Left kidney (tissue), 2 donors: ENCODE data around the gene RFNG. TPM values are rescaled to one million over a fixed set of nuclear protein-coding genes. Genes with fewer than 3 reads are reported as not detected.

Source experiments
- DNase-seq: peaks from one replicate; pipeline ENCODE4 v3.0.0-alpha.2; 2013
- polyA plus RNA-seq: library from polyadenylated mRNA; unstranded; fragments of 120-200 nt; gene quantifications from one replicate; pipeline ENCODE4 v1.2.1, GENCODE V29; 2013; ENCODE audit not compliant: insufficient read length

The RFNG gene
- polyA plus RNA-seq, 1 donor, result 37.3 TPM

DNA sequence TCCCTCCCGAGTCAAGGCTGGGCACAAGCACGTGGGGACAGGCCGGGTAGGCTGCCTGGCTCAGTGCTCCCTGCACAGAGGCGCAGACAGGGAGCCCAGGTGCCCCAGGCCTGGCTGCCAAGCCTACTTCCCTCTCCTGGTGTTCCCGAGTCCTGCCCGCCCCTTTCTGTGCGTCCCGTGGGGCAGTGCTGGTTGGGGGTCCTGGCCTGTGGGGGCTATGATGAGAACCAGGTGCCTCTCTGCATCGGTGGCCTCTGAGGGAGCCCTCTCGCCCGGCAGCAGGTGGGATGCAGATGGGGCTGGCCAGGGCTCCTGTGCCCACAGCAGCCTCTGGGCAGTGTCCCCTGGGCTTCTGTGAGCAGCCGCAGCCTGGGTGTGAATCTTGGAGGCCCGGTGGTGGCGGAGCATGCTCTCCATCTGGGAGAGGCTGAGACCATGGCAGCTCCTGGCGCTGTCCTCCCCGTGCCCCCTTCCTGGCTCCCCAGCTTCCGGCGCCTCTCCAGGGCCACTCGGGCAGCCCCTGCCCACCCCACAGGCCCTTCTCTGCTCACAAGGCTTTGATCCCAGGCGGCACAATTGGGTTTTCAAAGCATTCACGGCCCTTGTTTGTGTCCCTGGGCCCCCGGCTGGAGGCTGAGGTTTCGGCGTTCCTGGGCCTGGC is 36.2 kb downstream of the RFNG start:
- no peak for DNase-seq

DNA sequence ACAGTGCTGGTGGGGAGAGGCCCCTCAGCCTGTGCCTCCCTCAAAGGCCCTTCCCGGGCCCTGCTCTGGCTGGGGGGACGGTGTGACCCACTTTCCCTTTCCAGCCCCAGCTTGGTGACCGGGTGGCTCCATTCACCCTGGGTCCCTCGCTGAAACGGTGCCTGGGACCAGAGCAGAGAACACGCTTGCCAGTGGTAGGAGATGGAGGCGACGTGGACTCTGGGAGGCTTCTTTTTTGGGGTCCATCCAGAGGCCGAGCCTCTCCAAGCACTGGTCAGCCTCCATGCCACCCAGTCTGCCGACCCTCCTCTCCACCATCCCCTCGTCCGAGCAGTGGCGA is 36.7 kb downstream of the RFNG start:
- DNase-seq, result no peak

DNA sequence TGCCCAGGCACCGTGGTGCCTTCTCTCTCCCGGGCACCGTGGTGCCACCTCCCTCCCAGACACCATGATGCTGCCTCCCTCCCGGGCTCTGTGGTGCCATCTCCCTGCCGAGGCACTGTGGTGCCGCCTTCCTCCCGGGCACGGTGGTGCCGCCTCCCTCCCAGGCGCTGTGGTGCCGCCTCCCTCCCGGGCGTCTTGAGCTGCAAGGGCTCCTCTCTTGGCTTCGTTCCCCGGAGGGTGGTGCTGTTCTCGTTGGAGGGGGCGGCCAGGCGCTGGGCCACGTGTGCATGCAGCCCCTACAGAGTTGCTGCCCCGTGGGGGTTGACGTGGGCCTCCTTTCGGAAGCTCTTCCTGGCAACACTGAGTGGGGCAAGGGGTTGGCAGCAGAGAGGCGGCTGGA is 37.2 kb downstream of the RFNG start:
- no peak for DNase-seq

GRCh38 chr17:82013772-82014321 is 37.8 kb downstream of the RFNG start:
- no peak for DNase-seq

DNA sequence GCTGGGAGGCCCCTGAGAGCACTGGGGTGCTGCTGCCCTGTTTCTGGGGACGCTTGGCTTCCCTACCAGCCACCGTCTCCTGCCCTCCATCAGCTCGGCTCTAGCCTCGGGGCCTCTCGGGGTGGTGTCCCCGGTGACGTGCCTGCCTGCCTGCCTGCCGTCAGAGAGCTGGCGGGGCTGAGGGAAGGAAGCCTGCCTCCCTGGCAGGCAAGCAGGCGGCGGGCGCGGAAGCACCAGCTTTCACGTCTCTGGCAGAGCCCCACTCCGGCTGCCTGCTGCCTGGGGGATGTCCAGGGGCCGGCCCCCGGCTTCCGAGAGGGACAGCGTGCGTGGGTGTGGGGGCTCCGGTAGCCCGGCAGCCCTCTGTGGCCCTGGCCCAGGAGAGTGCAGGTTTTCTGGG is 38.3 kb downstream of the RFNG start:
- DNase-seq, result no peak

DNA sequence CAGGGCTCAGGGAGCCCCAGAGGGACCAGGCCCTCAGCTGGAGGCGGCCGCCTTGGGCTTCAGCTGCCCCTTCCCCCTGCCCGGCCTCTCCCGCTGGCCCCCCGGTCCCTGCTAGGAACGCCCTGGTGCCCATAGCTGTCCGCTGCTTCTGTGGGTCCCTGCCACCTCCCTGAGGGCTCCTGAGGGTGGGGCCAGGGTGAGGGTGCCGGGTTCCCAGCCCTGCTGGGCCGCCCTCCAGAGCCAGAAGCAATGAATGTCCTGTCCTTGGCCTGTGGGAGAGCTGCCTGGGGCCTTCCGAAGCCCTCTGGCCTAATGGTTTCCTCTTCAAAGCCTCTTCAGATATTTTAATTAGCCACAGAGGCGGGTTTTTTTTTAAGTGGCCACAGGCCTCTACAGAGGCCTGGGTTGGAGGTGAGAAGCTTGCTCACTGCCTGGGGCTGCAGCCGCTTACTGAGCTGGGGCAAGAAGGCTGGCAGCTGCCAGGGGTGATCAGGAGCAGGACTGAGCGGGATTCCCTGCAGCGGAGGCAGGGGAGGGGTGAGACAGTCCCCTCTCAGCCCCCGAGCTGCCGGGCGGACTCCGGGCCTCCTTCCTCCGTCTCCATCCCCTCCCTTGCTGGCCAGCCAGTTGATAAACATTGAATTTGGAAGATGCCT is 38.8 kb downstream of the RFNG start:
- no peak for DNase-seq

GRCh38 chr17:82012261-82012639 is 39.4 kb downstream of the RFNG start:
- no peak for DNase-seq

DNA sequence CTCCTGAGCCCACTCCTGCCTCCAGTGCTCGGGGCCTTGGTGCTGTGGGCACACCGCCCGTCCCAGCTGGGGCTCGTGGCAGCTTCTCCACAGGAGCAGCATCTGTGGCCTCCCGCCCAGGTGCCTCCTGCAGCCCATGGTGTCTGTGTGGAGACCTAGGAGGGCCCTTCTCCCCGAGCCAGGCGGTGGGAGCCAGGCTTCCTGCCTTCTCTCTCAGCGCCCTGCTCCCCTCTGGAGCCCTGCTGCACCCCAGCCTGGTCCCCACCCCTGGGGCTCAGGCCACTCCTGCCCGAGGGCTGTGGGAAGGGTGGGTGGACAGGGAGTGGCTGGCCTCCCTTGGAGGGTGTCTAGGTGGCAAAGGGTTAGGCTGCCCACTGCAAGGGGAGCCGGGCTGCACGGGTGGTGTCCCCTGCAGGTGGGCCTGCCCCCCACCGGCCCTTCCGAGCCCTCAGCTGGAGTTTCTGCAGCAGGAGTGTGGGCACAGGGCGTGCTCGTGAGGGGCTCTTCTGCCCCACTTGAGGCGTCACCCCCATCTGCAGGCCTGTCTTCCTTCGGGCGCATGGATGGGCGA is 39.9 kb downstream of the RFNG start:
- DNase-seq, result no peak

- no peak for DNase-seq
Measured at GRCh38 chr17:82010575-82011525, 40.8 kb downstream of the RFNG start.

- no peak for DNase-seq
Measured at GRCh38 chr17:82009413-82009812, 42.2 kb downstream of the RFNG start.

DNA sequence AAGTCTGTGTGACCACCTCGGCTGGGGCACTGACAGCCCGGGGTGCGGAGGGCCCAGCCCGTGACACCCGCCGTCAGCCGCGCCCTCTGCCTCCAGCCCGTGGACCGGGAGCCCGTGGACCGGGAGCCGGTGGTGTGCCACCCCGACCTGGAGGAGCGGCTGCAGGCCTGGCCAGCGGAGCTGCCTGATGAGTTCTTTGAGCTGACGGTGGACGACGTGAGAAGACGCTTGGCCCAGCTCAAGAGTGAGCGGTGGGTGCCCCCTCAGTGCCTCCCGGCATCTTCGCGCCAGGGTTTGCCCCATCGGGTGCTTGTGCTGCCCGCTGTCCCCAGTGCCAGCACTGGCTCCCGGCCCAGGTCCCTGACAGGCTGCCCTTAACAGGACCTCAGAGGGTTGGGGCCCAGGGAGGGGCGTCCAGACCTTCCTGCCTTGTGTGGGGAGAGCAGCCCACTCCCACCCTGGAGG is 42.6 kb downstream of the RFNG start:
- DNase-seq, result no peak

DNA sequence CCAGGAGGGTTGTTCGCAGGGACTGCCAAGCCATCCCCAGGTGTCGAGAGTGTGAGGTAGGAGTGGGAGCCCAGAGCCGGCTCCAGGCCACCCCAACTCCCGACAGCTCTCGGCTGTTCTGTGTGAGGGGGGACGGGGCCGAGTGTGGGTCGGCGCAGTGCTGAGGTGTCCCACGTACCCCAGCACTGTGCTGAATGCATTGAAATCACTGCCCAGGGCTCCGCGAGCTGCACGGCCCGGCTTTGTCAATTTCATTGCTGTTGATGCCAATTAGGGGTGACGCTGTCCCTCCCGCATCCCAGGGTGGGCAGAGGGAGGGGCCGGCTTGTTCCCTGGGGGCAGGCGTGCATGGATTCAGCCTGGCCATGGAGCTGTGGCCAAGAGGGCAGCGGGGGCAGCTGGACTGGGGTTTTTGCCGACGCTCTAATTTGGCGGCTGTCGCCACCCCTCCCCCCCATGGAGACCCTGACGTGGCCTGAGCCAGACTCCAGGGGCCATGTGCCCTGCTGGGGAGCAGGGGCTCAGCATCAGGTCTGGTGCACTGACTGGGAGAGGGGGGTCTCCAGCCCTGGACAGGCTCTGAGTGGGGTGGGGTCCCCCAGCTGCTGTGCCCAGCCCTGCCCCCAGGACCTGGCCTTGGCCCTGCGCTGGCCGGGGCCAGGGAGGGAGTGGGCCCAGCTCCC is 43.2 kb downstream of the RFNG start:
- DNase-seq, result no peak

GRCh38 chr17:82007495-82008257 is 43.9 kb downstream of the RFNG start:
- DNase-seq, result no peak

DNA sequence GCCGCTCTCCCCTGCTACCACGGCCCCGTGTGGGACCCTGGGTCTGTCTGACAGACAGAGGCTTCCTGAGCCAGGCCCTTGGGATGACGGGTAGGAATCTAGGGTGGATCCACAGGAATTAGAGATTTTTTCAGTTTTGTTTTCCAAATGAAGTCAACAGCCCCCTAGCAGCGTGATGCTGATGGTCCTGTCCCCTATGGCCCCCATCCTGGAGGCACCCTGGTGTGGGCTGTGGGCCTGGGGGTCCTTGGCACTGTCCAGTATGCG is 44.5 kb downstream of the RFNG start:
- no peak for DNase-seq

DNA sequence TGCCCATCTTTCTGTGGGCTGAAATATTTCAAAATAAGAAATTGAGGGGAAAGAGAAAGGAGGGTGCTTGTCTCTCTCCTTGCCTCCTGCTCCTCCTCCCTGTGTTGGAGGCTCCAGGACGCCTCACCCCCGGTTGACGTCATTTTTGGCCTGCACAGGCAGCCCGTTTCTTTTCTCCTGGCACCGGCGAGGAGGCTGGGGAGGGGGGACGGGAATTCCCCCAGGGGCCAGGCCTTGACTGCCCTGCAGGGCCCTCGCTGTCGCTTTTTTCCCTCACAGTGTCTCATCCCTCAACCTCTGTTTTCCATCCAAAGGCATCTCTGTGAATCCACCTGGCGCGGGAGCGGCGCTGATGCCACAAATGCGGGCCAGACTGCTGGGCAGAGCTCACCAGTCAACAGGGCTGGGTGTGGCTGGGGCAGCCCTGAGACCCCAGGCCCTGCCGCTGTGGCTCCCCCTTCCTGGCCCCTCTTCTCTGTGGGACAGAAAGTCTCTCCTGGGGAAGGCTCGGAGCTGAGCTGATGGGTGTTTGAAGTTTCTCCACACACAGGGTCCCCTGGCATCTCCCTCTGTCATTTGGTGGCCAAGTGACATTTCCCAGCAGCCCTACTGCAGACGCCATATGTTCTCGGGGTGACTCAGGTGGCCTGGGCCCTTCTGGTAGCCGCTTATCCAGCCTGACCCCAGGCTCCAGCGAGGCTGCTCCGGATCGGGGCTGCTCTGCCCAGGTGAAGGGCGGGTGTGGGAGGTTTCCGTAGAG is 45.0 kb downstream of the RFNG start:
- DNase-seq, result no peak

DNA sequence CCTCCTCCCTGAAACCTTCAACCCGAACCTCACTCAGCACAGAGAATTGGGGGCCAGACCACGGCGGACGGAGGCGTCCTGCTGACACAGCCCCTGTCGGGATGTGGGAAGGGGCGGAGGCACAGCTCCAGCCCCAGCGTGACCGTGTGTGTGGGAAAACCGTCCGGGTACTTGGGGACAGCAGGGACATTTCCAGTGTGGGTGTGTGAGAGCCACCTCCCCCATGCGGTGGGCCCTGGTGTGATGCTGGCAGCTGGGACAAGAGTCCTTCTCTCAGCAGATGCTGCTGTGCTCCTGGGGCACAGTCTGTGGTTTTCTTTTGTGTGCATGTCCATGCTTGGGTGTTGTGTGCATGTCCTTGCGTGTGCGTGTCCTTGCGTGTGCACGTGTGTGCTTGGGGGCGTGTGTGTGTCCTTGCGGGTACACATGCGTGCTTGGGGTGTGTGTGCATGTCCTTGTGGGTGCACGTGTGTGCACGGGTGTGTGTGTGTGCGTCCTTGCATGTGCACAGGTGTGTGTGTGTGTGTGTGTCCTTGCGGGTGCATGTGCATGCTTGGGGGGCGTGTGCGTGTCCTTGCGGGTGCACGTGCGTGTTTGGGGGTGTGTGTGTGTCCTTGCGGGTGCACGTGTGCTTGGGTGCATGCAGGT is 45.8 kb downstream of the RFNG start:
- DNase-seq, result no peak

DNA sequence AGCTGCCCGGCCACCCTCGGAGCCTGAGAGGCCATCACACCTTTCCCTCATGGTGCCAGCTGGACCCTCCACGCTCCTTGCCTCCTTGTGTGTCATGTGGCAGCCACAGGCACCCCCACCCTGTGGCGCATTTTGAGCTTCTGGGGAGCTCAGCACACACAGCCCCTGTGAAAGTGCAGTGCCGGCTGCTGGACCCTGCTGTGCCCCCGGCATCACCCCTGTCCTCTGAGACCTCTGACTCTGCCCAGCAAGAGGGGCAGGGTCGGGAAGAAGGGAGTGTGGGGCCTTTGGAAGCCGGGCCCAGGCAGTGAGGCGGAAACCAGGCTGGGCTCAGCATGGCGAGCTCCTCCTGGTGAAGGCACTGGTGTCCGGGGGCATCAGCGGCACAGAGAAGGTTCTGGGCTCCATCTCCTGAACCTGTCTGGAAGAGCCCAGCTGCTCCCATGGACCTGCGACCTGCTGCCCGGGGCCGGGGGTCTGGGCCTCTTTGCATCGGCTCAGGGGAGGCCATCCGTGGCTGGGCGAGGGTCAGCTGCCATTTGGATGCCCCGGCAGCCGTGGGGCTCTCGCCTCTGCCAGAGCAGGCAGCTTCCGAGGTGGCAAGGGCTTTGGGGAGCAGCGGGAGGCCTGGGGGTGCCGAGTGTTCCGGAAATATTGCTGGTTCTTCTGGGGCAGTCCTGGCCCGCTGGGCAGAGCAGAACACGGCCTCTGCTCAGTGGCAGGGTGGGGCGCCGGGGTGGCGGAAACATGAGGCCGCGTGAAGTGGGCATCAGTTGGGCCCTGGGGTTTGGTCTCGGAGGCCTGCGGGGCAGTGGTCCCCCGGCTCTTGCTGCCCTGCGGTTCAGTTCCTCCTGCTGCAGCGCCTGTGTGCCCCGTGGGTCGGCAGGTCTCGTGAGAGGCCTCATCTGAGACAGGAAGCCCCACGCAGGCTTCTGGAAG is 46.8 kb downstream of the RFNG start:
- no peak for DNase-seq
